ENCODE data around the gene CDK11B. TPM values are rescaled to one million over a fixed set of nuclear protein-coding genes. Genes with fewer than 3 reads are reported as not detected.
"Not testable (repeated sequence)": the region's sequence is repeated elsewhere in the genome, so short reads cannot be mapped to it uniquely, and the experiment has no call there.

CDK11B gene
- total RNA-seq, 1 donor from 2014 or later: 23.6 TPM

DNA sequence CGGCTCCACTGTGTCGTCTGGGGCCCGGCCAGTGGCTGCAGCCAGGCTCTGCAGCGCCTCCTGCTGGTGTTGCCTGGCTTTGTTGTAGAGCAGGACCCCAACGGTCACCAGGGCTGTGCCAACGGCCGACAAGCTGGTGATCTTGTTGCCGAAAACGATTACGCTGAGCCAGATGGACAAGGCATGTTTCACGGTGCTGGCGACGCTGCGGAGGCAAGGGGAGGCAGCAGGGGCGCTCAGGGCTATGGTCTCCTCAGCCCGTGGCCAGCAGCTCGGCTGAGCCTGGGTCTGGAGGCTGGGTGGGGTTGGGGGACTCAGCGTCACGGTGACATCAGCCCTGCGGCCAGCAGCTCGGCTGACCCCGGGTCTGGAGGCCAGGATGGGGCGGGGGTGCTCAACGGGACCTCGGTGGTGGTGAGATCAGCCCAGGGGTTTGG, 7.0 kb upstream of the CDK11B start:
- DNase-seq (no peak), ATAC-seq (ENCODE audit: poor library complexity) (no peak)
- intact Hi-C loops (cut with DNase I): loop anchor here (5.0 kb wide), 1 partner anchor 49 kb away; the partner anchor contains the start of gene MIB2

DNA sequence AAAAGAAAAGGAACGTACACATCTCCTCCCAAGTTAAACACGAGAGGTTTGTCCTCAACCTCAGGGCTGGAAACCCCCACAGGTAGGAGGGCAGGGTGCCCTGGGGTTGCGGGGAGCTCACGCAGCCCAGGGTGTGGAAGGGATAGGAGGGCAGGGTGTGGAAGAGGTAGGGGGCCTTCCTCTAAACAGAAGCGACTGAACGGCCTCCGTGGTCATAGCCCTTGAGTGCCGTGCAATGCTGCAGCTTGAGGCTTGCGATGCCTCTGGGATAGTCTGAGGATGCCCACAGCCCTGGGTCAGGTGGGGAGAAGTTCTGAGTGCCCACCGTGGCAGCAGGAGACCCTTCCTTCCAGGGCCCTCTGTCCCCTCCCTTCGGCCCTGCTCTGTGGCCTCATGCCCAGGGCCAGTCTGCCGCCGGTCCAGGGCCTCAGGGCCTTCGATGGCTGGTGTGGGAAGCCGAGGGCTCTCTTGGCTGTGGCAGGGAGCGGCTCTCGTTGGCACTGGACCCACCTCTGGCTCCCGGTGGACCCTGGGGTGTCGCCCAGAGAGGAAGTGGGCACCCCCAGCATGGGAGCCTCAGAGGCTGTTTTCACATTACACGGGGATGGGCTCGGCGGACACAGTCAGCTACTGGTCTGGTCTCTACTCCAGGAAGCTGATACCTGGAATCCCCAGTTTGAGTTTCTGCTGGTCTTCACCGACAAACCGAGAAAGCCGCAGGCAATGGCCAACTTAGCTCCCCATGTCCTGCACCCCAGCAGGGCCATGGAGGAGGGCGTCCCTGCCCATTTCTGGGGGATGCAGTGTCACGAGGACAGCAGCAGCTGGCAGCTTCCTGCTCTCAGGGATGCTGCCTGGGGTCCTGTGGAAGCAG, 6.4 kb upstream of the CDK11B start:
- no peak for DNase-seq
- no peak for ATAC-seq (ENCODE audit: poor library complexity)
- intact Hi-C loops (cut with DNase I): loop anchor here (5.0 kb wide), 1 partner anchor 48 kb away; the partner anchor contains the start of gene MIB2

DNA sequence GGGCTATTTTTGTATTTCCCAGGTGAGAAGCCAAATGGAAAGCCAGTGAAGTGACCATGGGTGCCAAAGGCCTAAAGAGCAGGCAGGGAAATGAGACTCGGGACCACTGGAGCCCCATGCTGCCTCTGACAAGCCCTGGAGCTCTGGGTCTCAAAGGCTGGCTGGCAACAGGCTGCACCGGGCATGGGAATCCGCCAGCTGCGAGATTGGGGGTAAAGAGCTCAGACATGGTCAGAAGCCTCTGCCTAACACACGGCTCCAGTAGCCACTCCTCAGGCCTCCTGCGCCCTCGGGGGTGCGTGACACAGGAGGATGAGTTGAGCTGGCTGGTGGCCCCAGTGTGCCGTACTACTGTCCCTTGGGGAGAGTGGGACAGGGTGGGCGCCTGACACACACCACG, 5.5 kb upstream of the CDK11B start:
- DNase-seq; ATAC-seq (ENCODE audit: poor library complexity); intact Hi-C loops (cut with DNase I): not testable (repeated sequence)

DNA sequence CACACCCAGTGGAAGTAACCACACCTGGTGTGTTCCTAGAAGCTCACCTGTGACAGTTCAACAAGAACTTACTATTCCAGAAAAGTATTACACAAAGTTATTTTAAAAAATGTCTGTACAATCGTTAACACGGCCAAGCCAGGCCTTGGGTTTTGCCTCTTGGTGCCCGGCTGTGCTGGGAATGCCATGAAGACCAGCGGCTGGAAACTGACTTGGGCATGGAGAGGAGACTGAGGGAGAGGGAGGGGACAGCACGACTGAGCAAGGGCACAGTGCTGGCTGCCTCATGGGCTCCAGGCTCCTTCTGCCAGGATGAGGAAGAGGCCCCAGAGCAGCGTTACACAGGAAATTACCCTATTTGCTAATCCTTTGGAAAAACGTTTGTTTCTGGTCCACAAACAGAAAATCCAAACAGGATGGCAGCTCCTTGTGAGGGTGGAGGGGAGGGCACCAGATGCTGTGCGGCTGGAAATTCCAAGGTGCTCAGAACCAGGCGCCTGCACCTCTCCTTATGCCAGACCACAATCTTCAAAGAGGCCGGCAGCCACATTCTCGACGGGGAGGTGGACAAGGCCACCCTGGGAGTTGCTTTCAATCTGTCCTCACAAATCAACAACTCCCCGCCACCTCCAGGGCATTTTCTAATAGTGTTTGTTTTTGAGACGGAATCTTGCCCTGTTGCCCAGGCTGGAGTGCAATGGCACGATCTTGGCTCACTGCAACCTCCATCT, 4.2 kb upstream of the CDK11B start:
- intact Hi-C loops (cut with DNase I); ATAC-seq (ENCODE audit: poor library complexity); DNase-seq: not testable (repeated sequence)

DNA sequence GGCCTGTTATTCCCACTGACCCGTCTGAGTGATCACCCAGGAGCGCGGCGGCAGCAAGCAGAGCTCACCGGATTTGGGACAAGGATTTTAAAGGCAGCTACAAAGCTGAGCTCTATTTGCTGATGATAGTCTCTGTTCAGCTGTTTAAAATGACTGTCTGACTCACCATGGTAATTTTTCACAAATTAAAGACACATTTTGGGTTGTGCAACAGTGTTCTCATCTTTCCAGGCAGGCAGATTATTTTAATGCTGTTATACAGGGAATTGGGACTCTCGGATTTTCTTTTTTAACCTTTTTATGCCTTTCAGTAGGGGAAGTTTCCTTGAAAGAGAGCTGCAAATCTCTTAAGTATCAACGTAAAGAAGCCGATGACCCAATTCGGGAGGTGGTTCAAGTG, 3.6 kb upstream of the CDK11B start:
- DNase-seq; intact Hi-C loops (cut with DNase I); ATAC-seq (ENCODE audit: poor library complexity): not testable (repeated sequence)

DNA sequence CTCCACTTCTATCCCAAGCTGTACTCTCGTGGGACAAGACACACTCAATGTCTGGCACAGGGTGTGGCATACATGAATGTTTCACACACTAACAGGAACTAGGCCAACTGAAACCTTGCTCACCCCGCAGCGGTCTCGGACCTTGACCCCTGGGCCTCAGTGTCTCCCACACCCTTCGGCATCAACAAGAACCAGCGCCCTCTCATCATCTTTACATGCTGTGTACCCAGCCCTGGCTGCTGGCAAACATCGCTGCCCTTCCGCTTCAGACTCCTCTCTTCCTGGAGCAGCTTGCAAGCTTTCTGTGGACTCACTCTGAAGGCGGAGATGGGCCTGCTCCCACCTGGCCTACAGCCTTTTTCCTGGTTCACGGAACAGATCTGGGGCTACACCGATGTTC, 10.5 kb downstream of the CDK11B start:
- intact Hi-C loops (cut with DNase I); DNase-seq: not testable (repeated sequence)
- peak; percentile 51 for ATAC-seq (ENCODE audit: poor library complexity)

DNA sequence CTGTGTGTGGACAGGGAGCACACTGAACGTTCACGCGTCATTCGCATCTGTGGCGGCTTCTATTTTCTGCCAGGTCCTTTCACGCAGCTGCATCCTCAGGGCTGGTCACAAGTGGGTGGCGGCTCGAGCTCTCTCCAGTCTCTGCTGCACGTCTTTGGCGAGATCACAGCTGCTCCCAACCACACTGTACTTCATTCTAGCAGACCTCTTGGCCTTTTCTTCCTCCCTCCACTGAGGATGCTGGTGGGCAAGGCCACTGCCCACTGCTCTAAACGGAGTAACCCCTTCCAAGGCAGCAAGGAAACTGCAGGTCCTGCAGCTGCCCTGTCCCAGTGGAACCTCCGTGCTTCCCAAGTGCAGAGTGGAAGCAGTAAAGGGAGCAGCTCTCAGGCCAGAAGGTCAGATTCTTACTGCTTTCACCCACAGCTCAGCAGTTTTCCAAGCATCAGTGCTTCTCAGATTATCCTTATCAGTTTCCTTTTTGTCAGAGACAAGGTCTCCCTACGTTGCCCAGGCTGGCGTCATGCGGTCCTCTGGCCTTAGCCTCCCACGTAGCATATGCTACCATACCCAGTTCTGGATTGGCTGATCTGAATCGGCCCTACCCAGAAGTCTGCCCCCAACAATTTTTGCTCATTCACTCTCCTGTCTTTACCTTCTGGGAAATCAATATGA, 11.1 kb downstream of the CDK11B start:
- ATAC-seq (ENCODE audit: poor library complexity): peak; percentile 39
- DNase-seq; intact Hi-C loops (cut with DNase I): not testable (repeated sequence)

DNA sequence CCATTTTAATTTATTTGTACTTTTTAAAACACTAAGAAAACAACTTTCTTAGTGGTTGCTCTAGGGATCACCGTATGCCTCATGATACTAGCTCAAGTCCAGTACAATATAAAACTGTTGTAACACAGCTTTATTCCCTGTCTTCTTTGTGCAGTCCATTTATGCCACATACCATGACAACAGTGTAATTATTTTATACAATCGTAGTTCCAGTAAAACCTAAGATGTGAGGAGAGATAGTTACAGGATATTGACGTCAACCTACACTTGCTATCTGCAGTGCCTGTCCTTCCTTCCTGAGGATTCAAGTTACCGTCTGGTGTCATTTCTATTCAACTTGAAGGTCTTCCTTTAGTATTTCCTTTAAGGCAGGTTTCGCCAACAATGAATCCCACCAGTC, 12.5 kb downstream of the CDK11B start:
- DNase-seq; intact Hi-C loops (cut with DNase I); ATAC-seq (ENCODE audit: poor library complexity): not testable (repeated sequence)

DNA sequence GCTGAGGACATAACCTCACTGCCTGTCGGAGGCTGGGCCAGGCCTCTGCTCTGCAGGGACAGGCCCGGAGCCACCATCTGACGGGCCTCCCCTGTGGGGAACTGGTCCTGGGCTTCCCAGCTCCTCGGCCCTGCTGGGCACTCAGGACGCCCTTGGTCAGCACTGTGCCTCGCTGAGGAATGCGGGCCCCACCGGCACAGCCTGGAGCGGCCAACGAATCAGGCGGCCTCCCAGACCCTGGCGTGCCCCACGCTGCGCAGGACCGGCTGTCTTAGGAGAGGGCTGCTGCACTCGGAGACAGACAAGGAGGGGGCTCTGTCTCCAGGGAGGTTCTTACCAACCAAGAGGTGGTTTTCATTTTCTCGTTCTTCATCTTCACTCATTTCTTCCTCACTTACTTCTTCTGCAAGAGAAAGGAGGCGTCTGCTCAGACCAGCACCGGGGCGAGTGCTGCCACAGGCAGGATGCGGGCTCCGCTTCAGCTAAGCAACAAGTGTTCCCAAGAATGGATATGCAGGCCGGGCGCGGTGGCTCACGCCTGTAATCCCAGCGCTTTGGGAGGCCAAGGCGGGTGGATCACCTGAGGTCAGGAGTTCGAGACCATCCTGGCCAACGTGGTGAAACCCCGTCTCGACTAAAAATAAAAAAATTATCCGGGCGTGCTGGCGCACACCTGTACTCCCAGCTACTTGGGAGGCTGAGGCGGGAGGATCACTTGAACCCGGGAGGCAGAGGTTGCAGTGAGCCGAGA, 17.9 kb downstream of the CDK11B start:
- DNase-seq; intact Hi-C loops (cut with DNase I); ATAC-seq (ENCODE audit: poor library complexity): not testable (repeated sequence)

DNA sequence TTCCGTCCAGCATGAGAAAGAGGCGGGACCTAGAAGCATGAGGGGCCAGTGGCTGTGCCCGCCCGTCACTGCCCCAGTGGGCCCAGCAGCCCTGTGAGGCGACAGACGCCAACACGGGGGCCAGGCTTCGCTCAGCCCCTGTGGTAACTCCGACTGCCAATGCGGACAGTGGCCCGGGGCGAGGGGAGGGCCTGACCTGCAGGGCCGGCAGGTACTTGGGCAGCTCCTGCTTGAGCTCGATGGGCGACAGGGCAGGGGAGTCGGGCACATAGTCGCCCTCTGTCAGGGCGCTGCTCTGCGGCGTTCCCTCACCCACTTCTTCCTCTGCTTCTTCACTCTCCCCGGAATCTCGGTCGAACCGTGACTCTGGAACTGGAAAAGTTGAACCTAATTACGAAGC, 18.7 kb downstream of the CDK11B start:
- ATAC-seq (ENCODE audit: poor library complexity); intact Hi-C loops (cut with DNase I); DNase-seq: not testable (repeated sequence)

DNA sequence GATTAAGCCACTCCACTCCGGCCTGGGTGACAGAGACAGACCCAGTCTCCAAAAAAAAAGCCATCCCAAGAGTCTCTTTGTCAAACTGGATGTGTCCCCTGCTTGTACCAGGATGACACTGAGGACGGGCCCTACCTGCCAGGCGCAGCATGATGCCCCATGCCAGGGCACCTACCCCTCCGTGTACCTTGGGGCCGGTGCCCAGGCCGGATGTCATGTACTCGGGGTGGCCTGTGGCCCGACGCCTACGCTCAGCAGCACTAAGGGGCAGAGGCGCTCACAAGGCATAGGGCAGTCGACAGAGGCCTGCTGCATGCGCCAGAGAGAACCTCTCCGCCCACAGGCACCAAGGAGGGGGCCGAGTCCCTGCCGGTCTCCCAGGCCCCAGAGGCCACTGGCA, 19.4 kb downstream of the CDK11B start:
- DNase-seq; intact Hi-C loops (cut with DNase I); ATAC-seq (ENCODE audit: poor library complexity): not testable (repeated sequence)

DNA sequence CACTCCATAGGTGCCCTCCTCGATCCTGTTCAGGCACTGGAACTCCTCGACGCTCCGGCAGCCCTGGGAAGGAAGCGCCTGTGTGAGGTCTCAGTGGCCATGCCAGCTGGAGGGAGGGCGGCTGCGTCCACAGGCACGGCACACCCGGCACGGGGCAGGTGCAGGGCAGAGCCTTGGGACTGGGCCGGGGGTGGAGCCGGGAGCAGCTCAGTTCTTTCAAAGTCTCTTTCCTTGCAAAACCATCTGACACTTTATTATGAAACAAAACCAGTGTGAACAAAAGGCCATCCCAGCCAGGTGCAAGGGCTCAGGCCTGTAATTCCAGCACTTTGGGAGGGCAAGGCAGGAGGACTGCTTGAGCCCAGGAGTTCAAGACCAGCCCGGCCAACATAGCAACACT, 20.3 kb downstream of the CDK11B start:
- ATAC-seq (ENCODE audit: poor library complexity); intact Hi-C loops (cut with DNase I): not testable (repeated sequence)

DNA sequence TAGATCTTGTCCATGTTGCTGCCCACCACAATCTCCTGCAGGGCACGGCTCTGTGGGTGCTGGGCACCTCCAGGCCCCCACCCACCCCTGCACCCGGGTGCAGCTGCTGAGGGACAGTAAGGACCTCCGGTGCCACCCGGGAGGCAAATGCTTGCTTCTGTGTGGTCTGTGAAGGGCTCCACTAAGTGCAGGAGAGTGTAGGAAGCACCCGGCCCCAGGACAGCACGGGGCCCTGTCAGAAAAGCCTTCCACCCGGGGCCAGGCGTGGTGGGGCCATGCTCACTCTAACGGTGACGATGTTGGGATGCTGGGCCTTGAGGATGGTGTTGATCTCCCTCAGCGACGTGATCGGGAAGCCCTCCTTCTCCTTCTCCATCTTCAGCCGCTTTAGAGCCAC, 21.3 kb downstream of the CDK11B start:
- ATAC-seq (ENCODE audit: poor library complexity); DNase-seq; intact Hi-C loops (cut with DNase I): not testable (repeated sequence)

More for the DNA sequence above, 20.3 kb downstream of the CDK11B start:
- DNase-seq: not testable (repeated sequence)

DNA sequence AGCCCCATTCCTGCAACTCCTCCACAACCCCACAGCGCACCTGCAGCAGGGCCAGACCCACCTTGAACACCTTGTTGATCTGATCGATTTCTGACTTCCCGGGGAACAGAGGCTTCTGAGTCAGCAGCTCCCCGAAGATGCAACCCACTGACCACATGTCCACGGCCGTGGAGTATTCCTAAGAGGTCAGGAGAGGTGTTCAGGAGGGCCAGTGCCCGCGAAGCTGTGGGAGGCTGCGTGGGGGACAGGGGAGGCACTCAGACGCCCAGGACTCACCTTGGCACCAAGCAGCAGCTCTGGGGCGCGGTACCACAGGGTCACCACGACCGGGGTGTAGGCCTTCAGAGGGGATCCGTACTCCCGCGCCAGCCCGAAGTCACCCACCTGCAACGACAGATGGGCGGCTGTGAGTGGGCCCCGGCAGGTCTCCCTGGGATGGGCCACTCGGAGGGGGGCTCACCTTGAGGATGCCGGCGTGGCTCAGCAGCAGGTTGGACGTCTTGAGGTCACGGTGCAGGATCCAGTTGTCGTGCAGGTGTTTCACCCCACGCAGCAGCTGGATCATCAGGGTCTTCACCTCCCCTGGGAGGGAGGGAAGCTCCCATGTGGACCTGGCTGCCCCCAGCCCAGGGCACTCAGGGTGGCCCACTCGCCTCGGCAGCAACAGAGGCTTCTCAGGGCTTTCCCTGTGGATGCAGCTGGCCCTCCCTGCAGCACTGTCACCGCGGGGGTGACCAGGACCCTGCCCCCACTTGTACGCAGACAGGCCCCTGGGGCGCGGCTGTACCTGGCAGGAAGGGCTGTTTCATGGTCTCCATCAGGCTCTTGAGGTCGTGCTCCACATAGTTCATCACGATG, 22.0 kb downstream of the CDK11B start:
- DNase-seq; intact Hi-C loops (cut with DNase I); ATAC-seq (ENCODE audit: poor library complexity): not testable (repeated sequence)

DNA sequence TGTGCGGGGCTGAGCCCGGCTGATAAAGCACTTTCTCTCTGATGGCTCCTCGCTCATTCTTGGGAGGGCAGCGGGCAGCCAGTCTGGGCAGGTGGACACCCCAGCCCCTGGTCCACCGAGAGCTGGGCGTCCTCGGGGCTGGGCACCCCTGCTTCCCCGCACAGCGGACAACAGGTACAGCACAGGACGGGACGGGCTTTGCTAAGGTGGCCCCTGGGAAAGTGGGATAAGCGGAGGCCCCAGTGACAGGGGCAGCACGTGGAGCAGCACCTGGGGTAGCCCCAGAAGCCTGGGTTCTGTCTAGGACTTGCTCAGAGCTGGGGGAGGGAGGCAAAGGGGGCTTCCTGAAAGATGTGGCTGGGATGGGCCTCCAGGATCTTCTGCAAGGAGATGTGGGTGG, 24.2 kb downstream of the CDK11B start:
- intact Hi-C loops (cut with DNase I); DNase-seq; ATAC-seq (ENCODE audit: poor library complexity): not testable (repeated sequence)

DNA sequence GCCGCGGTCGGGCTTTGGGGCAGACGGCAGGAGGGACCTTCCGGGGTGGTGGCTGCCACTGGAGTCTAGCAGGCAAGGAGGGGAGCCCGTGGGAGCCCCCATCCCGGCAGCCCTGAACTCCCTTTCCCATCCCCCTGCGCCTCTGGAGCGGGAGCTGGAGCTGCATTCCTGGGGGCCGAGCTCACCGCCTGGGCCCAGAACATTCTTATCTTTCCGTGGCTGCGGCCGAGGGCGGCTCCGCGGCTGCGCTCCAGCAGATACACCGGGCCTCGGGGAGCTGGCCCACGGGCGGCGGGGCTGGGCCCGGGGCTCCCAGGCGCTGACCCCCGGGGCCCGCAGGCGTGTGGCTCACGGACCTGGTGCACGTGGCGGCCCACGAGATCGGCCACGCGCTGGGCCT, 25.4 kb downstream of the CDK11B start:
- ATAC-seq (ENCODE audit: poor library complexity): peak; percentile 29

DNA sequence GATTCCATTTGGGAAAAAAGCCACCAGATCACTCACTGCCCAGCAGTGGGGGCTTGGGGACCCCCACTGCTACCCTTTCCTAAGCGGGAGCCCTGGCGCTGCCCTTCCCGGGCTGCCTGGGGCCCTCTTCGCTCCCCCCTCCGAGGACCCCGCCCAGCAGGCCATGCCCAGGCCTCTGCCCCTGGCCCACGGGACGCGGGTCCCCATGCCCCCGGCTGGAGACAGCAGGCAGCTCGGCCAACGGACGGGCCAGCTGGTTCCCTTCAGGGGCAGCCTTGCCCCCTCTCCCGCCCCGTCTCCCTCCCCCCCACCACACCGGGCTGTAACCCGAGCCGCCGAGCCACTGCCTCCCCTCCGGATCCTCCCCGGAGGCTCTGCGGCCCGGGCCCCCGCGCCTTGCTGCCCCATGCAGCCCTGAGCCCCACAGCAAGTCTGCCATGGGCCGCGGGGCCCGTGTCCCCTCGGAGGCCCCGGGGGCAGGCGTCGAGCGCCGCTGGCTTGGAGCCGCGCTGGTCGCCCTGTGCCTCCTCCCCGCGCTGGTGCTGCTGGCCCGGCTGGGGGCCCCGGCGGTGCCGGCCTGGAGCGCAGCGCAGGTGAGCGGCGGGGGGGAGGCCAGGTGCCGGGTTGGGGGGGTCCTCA, 26.9 kb downstream of the CDK11B start, which contains the start of gene MMP23B:
TSS of gene MMP23B (plus strand) at position 392 of the 639 bp plus-strand sequence. CDS start at position 438, 46 bp downstream.
- no peak for DNase-seq
- intact Hi-C loops (cut with DNase I): no loop called here
- ATAC-seq (ENCODE audit: poor library complexity): peak; percentile 4

More for the DNA sequence above, 25.4 kb downstream of the CDK11B start:
- DNase-seq; intact Hi-C loops (cut with DNase I): not testable (repeated sequence)

Measured in Right ventricle myocardium superior (tissue), 1 donor.